ENCODE measurements around the gene TMEM108.

DNA sequence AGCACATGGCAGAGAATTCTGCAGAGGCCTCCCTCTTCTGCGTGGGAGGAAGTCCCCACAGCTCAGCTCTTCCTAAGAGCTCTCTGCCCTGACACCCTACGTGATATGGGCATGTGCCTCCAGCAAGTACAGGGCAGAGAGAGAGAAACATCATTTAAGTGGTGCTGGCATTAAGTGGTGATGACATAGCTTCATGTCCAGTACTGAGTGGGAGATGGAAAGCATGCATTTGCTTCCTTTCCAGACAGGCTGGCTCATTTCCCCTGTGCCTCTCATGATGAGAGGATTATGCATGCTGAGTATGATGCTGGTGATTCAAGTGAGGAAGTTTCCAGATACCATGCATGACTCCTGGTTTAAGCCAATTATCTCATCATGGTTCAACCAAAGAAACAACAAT lies 388.5 kb downstream of the TMEM108 start:
- no peak for TF ChIP-seq REST (IDR thresholded peaks at IDR 0.05; ENCODE audit: insufficient read depth in 1 of 2, low read depth in 2 of 2, low read length in 2 of 2)
- TF ChIP-seq TAF1 (IDR thresholded peaks at IDR 0.05; ENCODE audit: borderline replicate concordance, insufficient read depth, low read length), result no peak
- TF ChIP-seq POLR2AphosphoS5 (IDR thresholded peaks at IDR 0.05; ENCODE audit: low read depth, low read length), result no peak
- no peak for TF ChIP-seq FOXP2 (optimal IDR thresholded peaks at IDR 0.05; ENCODE audit: borderline replicate concordance, extremely low read depth, extremely low read length, insufficient read depth)
- TF ChIP-seq SIN3A (IDR thresholded peaks at IDR 0.05; ENCODE audit: borderline replicate concordance, insufficient read depth, low read length), result no peak
